ENCODE results near the gene CARHSP1. TPM values are rescaled to one million over a fixed set of nuclear protein-coding genes. Genes with fewer than 3 reads are reported as not detected.
"Not testable (repeated sequence)": the region's sequence is repeated elsewhere in the genome, so short reads cannot be mapped to it uniquely, and the experiment has no call there.

CARHSP1 gene
- total RNA-seq: 26.0 TPM
- long read RNA-seq, transcript CARHSP1-201 (4 exons, 746 nt): major isoform, 23 of 43 reads
- long read RNA-seq, partial matches to known transcripts: 1 of 43 reads
- long read RNA-seq, other reads (novel, unspliced or antisense): 14 of 43 reads

GRCh38 chr16:8868416-8869211 lies at the start of gene CARHSP1:
TSS of gene CARHSP1 (minus strand) at chr16:8869006. CDS start at chr16:8859328, 9,678 bp downstream.
- peak; percentile 93 for ATAC-seq (ENCODE audit: poor library complexity)
- peak; percentile 91 for DNase-seq
- intact Hi-C loops (cut with DNase I): no loop called here

- intact Hi-C loops (cut with DNase I); DNase-seq; ATAC-seq (ENCODE audit: poor library complexity): not testable (repeated sequence)
Observed at GRCh38 chr16:8917336-8917735, 48.5 kb upstream of the CARHSP1 start.

DNA sequence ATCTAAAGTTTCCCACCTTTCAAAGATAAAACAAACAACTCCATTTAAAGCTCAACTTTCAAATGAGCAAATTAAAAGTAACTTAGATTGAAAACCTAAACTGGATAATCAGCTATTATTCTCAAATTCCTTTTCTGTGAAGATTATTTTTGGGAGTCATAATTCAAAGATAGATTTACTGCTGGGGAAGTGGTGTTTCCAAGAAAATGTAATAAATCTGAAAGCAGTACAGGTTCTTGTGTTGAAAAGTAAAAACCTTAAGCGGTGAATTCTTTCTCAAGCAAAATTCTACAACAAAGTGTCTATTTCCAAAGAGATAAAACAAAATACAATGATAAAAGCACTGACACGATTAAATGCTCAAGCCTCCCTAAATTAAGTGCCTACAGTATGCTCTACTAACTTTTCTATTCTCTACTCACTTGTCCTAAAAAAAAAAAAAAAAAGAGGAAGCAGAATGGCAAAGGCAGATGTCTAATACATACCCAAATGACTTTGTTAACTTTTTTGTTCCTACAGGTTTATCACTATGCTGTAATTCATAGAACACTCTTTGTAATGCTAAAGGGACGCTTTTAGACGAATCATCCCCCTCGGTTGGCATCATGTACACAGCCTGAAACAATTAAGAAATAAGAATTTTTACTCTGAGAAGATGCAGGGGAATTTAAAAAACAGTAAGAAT lies 47.9 kb upstream of the CARHSP1 start:
- intact Hi-C loops (cut with DNase I): no loop called here
- ATAC-seq (ENCODE audit: poor library complexity): no peak
- no peak for DNase-seq

DNA sequence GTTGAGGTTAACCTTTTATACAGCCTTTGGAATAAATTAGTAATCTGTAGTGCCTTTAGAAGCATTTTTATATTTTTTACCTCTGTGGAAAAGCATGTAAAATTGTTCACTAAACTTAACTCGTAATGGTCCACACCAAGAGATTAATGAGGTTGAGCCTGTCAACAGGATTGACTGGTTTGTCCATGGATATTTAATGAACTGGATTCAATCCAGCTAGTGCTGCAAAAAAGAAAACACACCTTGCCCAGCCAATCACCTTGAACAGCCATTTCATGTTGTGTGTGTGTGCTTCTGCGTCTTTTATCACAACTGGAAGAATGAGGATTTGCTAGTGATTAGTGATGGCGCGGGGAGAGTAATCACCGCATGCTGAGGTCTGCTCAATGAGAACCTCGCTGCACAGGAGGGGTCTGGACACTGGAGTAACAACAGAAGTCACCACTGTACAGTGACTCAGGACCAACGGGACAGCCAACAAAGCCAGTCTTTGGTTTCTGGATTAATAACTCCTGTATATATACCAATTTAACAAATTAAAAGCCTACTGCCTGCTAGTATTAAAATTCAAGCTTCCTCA lies 47.0 kb upstream of the CARHSP1 start:
- DNase-seq (no peak), ATAC-seq (ENCODE audit: poor library complexity) (no peak)
- intact Hi-C loops (cut with DNase I): no loop called here

- intact Hi-C loops (cut with DNase I): no loop called here
- DNase-seq (no peak), ATAC-seq (ENCODE audit: poor library complexity) (no peak)
Observed at GRCh38 chr16:8914098-8914497, 45.3 kb upstream of the CARHSP1 start.

GRCh38 chr16:8912793-8913192 lies 44.0 kb upstream of the CARHSP1 start:
- intact Hi-C loops (cut with DNase I): no loop called here
- DNase-seq (no peak), ATAC-seq (ENCODE audit: poor library complexity) (no peak)

DNA sequence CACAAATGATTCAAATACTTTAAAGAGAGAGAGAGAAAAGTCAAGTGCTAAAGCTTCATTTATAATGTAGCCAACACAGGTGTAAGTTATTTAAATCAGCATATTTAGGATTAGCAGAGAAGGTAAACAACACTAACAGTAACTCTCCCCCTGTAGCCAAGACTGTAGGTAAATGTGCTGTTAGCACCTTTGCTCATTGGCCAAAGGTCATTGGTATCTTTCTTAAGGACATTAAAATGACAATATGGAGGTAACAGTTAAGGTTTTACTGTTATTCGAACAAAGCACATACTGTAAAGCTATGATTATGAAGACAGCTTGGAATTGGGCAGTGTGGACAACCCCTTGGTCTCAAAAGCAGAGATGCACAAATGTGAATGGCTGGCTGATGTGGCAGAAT lies 42.0 kb upstream of the CARHSP1 start:
- no peak for DNase-seq
- ATAC-seq (ENCODE audit: poor library complexity): no peak
- intact Hi-C loops (cut with DNase I): no loop called here

DNA sequence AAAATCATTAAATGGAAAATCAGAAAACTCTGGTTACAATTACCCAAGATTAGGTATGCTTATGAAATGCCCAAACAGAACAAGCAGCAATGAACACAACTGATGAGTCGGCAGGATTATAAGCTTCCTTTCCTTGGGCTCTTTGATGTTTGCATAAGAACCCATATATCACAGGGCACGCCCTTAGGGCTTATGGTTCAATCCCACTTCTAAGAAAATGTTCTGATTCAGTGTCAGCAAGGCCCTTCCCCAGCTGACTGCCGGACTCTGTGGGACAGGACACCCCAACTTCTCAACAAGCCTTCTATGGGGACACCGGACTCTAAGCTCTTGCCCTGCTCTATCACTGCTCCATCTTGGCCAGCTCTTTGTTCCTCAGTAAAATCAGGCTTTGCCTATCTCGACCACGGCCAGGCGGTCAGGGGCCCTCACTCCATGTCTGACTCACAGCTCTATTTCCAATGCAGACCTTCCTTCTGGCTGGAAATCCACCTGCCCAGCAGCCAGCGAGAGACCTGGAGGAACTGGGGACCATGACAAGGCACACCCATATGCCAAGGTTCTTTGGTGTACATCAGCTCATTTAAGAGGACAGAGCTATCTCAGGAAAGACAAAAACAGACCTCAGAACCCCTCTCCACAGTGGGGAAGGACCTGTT lies 40.1 kb upstream of the CARHSP1 start:
- ATAC-seq (ENCODE audit: poor library complexity) (no peak), DNase-seq (no peak)
- intact Hi-C loops (cut with DNase I): no loop called here

DNA sequence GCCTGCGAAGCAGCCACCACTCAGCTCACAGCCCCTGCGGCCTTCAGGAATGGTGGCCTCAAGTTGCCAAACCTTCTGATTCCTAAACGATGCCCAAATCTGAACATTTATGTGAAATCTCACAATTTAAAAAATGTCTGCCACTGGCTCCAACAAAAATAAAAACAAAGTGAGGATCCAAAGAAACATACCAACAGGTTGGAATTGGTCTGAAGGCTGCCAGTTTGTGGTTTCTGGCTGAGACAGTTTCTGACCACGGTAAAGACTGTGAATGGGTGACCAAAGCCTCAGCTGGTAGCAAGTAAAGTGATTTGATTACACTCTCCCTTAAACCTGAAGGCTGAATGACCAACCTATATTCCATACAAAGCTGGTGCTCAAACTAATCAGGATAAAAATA lies 38.3 kb upstream of the CARHSP1 start:
- DNase-seq: no peak
- intact Hi-C loops (cut with DNase I): no loop called here
- ATAC-seq (ENCODE audit: poor library complexity): no peak

GRCh38 chr16:8905795-8906591 lies 37.2 kb upstream of the CARHSP1 start:
- intact Hi-C loops (cut with DNase I): no loop called here
- DNase-seq: no peak
- no peak for ATAC-seq (ENCODE audit: poor library complexity)

DNA sequence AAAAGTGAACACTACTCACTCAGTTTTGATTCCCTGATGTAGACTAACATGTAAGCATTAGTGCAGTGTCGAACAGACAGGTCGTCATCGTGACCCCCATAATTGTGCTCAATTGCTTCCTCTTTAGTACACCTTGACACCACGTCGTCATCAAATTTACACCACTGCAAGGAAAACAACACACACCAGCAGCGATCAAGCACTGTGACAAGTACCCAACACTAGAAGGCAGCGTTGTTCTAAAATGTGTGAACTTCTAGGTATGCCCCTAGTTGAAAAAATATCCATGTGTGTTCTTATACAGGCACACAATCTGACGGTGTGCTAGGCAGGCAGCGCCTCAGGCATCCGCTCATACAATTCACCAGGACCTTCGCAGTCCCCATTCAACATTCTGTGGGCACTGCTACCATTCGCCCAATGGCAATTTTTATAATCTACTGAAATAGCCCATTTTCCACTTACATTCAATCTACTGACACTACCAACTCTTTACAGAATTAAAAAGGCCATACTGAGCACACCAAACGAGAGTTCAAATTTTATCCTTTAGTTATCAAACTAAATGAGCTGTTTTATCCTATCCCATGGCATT lies 36.5 kb upstream of the CARHSP1 start:
- peak; percentile 25 for ATAC-seq (ENCODE audit: poor library complexity)
- no peak for DNase-seq
- intact Hi-C loops (cut with DNase I): no loop called here

GRCh38 chr16:8904018-8904430 lies 35.2 kb upstream of the CARHSP1 start:
- DNase-seq: no peak
- no peak for ATAC-seq (ENCODE audit: poor library complexity)
- intact Hi-C loops (cut with DNase I): no loop called here

- intact Hi-C loops (cut with DNase I): no loop called here
- no peak for ATAC-seq (ENCODE audit: poor library complexity)
- DNase-seq: no peak
Observed at GRCh38 chr16:8903004-8903403, 34.2 kb upstream of the CARHSP1 start.

DNA sequence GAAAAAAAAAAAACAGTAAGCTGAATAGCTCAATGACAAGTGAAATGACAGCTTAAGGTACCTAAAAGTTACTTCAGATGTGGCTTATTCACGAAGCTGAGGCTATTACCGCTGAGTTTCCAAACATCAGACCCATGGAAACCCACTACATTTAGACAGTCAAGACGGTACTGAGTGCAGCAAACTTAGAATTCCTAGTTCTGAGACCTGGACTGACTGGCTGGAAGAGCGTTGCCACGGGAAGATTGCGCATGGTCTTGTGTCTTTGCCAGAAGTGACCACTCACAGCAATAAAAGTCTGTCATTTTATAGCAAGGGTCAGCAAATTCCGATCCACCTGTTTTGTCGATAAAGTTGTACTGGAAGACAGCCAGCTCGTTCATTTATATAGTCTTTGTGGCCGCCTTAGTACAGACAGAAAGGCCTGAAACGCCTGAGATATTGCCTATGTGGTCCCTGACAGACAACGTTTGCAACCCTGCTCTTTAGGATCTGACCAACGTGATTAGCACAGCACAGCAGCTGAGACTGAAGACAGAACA lies 32.6 kb upstream of the CARHSP1 start:
- ATAC-seq (ENCODE audit: poor library complexity) (no peak), DNase-seq (no peak)
- intact Hi-C loops (cut with DNase I): no loop called here

DNA sequence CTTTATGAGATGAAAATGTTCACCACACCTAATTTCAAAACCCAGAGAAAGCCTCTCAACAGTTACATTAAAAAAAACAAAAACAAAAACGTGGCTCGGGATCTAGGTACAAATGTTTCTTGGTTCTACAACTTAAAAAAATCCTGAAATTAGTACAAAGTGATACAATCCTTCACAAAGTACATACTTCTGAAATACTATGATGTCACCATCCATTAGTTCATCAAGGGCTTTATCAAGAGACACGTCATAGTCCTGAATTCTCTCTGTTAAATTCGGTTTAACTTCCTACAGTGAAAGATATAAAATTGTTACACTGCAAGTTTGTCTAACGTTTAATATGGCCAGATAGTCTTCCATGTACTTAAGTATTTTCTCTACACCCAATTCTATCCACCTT lies 31.5 kb upstream of the CARHSP1 start:
- intact Hi-C loops (cut with DNase I): no loop called here
- no peak for ATAC-seq (ENCODE audit: poor library complexity)
- no peak for DNase-seq

- intact Hi-C loops (cut with DNase I): loop anchor here (10.0 kb wide), 1 partner anchor 115 kb away; no protein-coding TSS in a partner anchor
- ATAC-seq (ENCODE audit: poor library complexity): no peak
- DNase-seq: no peak
Observed at GRCh38 chr16:8899709-8900317, 31.0 kb upstream of the CARHSP1 start.

- intact Hi-C loops (cut with DNase I): loop anchor here (10.0 kb wide), 1 partner anchor 116 kb away; no protein-coding TSS in a partner anchor
- no peak for DNase-seq
- ATAC-seq (ENCODE audit: poor library complexity): no peak
Observed at GRCh38 chr16:8898660-8899318, 30.0 kb upstream of the CARHSP1 start.
